GM12878 (cell line): ENCODE measurements around the gene MRPS5. TPM values are rescaled to one million over a fixed set of nuclear protein-coding genes. Genes with fewer than 3 reads are reported as not detected.

Experiments
- ATAC-seq: fragments of 200-7000 bp; cut with Tn5 transposase; 3 replicates; pipeline ENCODE4 v1.9.1; 2020; ENCODE audit warnings: mild to moderate bottlenecking, moderate library complexity
- BruUV-seq: library from RNA; stranded (reverse); fragments of 400-500 nt; replicated peaks from 2 replicates; lab custom pipeline; 2021; lab: Mats Ljungman, UMichigan
- CTCF ChIA-PET: fragments of 300-600 bp; sonication (Branson Sonifier 250); formaldehyde crosslinking; extraction: SDS; loops from one replicate; lab custom pipeline; 2021; ENCODE audit warnings: inconsistent platforms; lab: Yijun Ruan, JAX
- POLR2A ChIA-PET: fragments of 350-600 bp; formaldehyde crosslinking; extraction: SDS; loops from one replicate; lab custom pipeline; 2021; ENCODE audit warnings: inconsistent platforms; lab: Charles Lee
- RAD21 ChIA-PET: fragments of 300-600 bp; sonication (Branson Sonifier 250); formaldehyde crosslinking; loops from one replicate; lab custom pipeline; 2023; ENCODE audit warnings: antibody characterized with exemption; ENCODE audit not compliant: unreplicated experiment; lab: Charles Lee
- SMC1A ChIA-PET: fragments of 300-600 bp; sonication (Branson Sonifier 250); formaldehyde crosslinking; loops from one replicate; lab custom pipeline; 2023; ENCODE audit not compliant: unreplicated experiment, uncharacterized antibody; lab: Charles Lee
- DNase-seq: peaks from one replicate; pipeline ENCODE4 v3.0.0-alpha.2; 2011; ENCODE audit warnings: low read depth, low spot score
- FAIRE-seq: peaks from 3 replicates; lab custom pipeline; 2011; peaks lifted over from hg19 to GRCh38; lab: Jason Lieb, UNC
- H2AFZ ChIP-seq: 2 replicates; pipeline ENCODE4 v1.6.0; 2011; ENCODE audit warnings: low read depth, low read length, control low read depth; ENCODE audit not compliant: control insufficient read depth
- H3K27ac ChIP-seq: 2 replicates; pipeline ENCODE4 v1.5.1; 2011; ENCODE audit warnings: control low read depth; ENCODE audit not compliant: control insufficient read depth, insufficient read depth
- H3K27me3 ChIP-seq, 2 experiments: replicated peaks in 1 of 2; 2 replicates each; pipeline versions ENCODE4 v1.6.0 to v1.6.1; 2011; ENCODE audit warnings: low read length in 1 of 2; ENCODE audit not compliant: control insufficient read depth in 2 of 2, insufficient read depth in 2 of 2
- H3K36me3 ChIP-seq, 2 experiments: 2 replicates each; pipeline ENCODE4 v1.5.1; 2011; ENCODE audit warnings: low read length in 1 of 2; ENCODE audit not compliant: control insufficient read depth in 2 of 2, insufficient read depth in 2 of 2
- H3K4me1 ChIP-seq: 2 replicates; pipeline ENCODE4 v1.6.1; 2011; ENCODE audit warnings: mild to moderate bottlenecking, low read length, moderate library complexity, mixed read lengths; ENCODE audit not compliant: control insufficient read depth, insufficient read depth
- H3K4me2 ChIP-seq: 2 replicates; pipeline ENCODE4 v1.6.0; 2011; ENCODE audit warnings: control low read depth; ENCODE audit not compliant: control insufficient read depth, insufficient read depth
- H3K4me3 ChIP-seq: fragments of 200-600 bp; sonication (generic); 2 replicates; pipeline ENCODE4 v1.5.1; 2016
- H3K79me2 ChIP-seq: 2 replicates; pipeline ENCODE4 v1.6.0; 2011; ENCODE audit warnings: low read length; ENCODE audit not compliant: control insufficient read depth, insufficient read depth
- H3K9ac ChIP-seq: 2 replicates; pipeline ENCODE4 v1.8.0; 2011; ENCODE audit warnings: low read length, control low read depth, mixed read lengths; ENCODE audit not compliant: control insufficient read depth, insufficient read depth
- H3K9me3 ChIP-seq: replicated peaks from 3 replicates; pipeline ENCODE4 v1.5.1; 2011; ENCODE audit warnings: mild to moderate bottlenecking, low read length; ENCODE audit not compliant: control insufficient read depth, insufficient read depth
- H4K20me1 ChIP-seq: 2 replicates; pipeline ENCODE4 v1.6.0; 2011; ENCODE audit not compliant: control insufficient read depth, insufficient read depth
- CHD4 ChIP-seq: fragments of 200-600 bp; sonication (generic); IDR thresholded peaks from 2 replicates; pipeline ENCODE4 v1.6.1; 2016; ENCODE audit warnings: mild to moderate bottlenecking
- IKZF1 ChIP-seq: fragments of 450-650 bp; conservative IDR thresholded peaks from 2 replicates; pipeline ENCODE4 v1.6.1; 2017; ENCODE audit warnings: antibody characterized with exemption, mild to moderate bottlenecking
- IRF4 ChIP-seq: IDR thresholded peaks from 2 replicates; pipeline ENCODE4 v1.6.1; 2011; ENCODE audit warnings: low read depth, low read length
- POU2F2 ChIP-seq: IDR thresholded peaks from 3 replicates; pipeline ENCODE4 v1.6.1; 2011; ENCODE audit warnings: low read depth, mild to moderate bottlenecking, low read length, borderline replicate concordance
- WGBS: methylation state at CpG from one replicate; pipeline ENCODE4 v1.1.6; 2016; ENCODE audit warnings: low lambda C conversion rate; ENCODE audit not compliant: insufficient replicate concordance, insufficient coverage; ENCODE audit errors: missing lambda C conversion rate; 5-methylcytosine and 5-hydroxymethylcytosine counted together
- in situ Hi-C: fragments of 300-500 bp; cut with MboI; formaldehyde crosslinking; loops from 9 replicates; pipeline ENCODE4 v1.14.3; 2018; ENCODE audit warnings: mixed read lengths
- intact Hi-C: fragments of 100-400 bp; cut with micrococcal nuclease; formaldehyde crosslinking; loops from one replicate; pipeline ENCODE4 v1.14.2; 2022; ENCODE audit not compliant: unreplicated experiment
- polyA plus RNA-seq, 11 experiments: library from polyadenylated mRNA; depleted of rRNA in 4 of 11; unstranded in 6 of 11; stranded (reverse) in 5 of 11; fragments of >200 nt; fragmentation: Nextera tagmentation in 4 of 11; fragmentation: Illumina TruSeq in 1 of 11; extraction: Ambion mirVana in 4 of 11; extraction: Trizol in 1 of 11; gene quantifications; 1 replicate in 1 of 11; 2 replicates in 10 of 11; pipeline versions ENCODE4 v1.2.1 to v1.2.3, GENCODE V29; 2011 to 2016; ENCODE audit warnings: inconsistent platforms in 2 of 11, missing spikeins in 2 of 11, low read depth in 1 of 11
- total RNA-seq, 4 experiments: library from RNA; depleted of rRNA in 3 of 4; stranded (reverse); fragments of >200 nt in 3 of 4; fragmentation: Illumina TruSeq in 1 of 4; extraction: Trizol in 1 of 4; gene quantifications; 2 replicates each; pipeline versions ENCODE4 v1.2.1 to v1.2.3, GENCODE V29; 2013 to 2021
- TF ChIP-seq, protein P1 (sequence below): fragments of 450-650 bp; formaldehyde crosslinking; IDR thresholded peaks from 2 replicates; pipeline ENCODE4 v1.5.0; 2022; ENCODE audit warnings: mild to moderate bottlenecking, missing genetic modification characterization

Gene MRPS5
- total and polyA plus RNA-seq, 10 of the 15 experiments (the other 5 are each of a cell fraction or from before 2014, with no cell fraction given), result 54.8 to 93.0 (median 76.3) TPM

DNA sequence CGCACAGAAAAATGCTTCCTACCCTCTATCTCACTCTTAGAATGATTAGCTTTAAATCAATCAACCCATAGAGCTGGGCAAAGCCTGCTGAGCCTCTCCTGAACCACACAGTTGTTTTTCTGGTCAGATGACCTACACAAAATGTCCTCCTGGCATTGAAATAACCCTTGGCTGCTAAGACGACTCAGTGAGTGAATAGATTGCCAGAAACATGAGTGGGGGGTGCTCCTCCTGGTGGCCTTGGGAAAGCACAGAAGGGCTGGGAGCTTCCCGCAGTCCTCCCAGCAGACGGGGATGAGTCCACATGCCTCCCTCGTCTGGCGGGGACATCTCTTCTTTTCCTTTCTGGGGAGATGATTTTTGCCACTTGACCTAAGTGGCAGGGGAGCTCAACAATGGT lies 81.2 kb downstream of the MRPS5 start:
- no TSS peak for BruUV-seq
- TF ChIP-seq IKZF1 (no peak), CHD4 (no peak), POU2F2 (no peak), IRF4 (no peak)
- TF ChIP-seq, protein P1, sequence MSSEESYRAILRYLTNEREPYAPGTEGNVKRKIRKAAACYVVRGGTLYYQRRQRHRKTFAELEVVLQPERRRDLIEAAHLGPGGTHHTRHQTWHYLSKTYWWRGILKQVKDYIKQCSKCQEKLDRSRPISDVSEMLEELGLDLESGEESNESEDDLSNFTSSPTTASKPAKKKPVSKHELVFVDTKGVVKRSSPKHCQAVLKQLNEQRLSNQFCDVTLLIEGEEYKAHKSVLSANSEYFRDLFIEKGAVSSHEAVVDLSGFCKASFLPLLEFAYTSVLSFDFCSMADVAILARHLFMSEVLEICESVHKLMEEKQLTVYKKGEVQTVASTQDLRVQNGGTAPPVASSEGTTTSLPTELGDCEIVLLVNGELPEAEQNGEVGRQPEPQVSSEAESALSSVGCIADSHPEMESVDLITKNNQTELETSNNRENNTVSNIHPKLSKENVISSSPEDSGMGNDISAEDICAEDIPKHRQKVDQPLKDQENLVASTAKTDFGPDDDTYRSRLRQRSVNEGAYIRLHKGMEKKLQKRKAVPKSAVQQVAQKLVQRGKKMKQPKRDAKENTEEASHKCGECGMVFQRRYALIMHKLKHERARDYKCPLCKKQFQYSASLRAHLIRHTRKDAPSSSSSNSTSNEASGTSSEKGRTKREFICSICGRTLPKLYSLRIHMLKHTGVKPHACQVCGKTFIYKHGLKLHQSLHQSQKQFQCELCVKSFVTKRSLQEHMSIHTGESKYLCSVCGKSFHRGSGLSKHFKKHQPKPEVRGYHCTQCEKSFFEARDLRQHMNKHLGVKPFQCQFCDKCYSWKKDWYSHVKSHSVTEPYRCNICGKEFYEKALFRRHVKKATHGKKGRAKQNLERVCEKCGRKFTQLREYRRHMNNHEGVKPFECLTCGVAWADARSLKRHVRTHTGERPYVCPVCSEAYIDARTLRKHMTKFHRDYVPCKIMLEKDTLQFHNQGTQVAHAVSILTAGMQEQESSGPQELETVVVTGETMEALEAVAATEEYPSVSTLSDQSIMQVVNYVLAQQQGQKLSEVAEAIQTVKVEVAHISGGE, result no peak
- Histone ChIP-seq H4K20me1 (no peaks in the 10 kb centered on the region), H3K9ac (no peak overlapping the region), H2AFZ (no peak overlapping the region), H3K9me3 (no peaks in the 10 kb centered on the region), H3K36me3 (no peaks in the 10 kb centered on the region), H3K27ac (no peak overlapping the region), H3K4me3 (no peak overlapping the region), H3K27me3 (no peaks in the 10 kb centered on the region), H3K4me2 (no peak overlapping the region), H3K79me2 (no peaks in the 10 kb centered on the region), H3K4me1 (peaks cover 39% of the 10 kb centered on the region)
- ChIA-PET POLR2A (interaction anchor here (1.3 to 2.4 kb wide), 3 partner anchors 8 to 23 kb away, joined by 3 to 15 read pairs (median 6); no protein-coding TSS in a partner anchor), CTCF (interaction anchor here (1.6 to 5.2 kb wide), 2 partner anchors 9 to 17 kb away, joined by 5 to 58 read pairs; no protein-coding TSS in a partner anchor), SMC1A (interaction anchor here (0.9 to 4.6 kb wide), 2 partner anchors 18 to 23 kb away, joined by 3 to 44 read pairs; no protein-coding TSS in a partner anchor), RAD21 (interaction anchor here (4.2 to 4.9 kb wide), 2 partner anchors 16 to 23 kb away, joined by 40 to 61 read pairs; partner anchors contain the start of gene MAL)
- intact Hi-C loops, result loop anchor here (5.0 kb wide), 1 partner anchor 37 kb away; no protein-coding TSS in a partner anchor
- in situ Hi-C loops, result no loop called here
- no peak for FAIRE-seq
- WGBS, result 43% methylated on average over 6 of the region's 6 CpGs
- no peak for ATAC-seq
- no peak for DNase-seq
